HG03196 (cell line): ENCODE measurements around the gene PARP4.
A peak's percentile ranks its signal among the peaks of the same experiment; 100 is the strongest.
"Not testable (repeated sequence)": the region's sequence is repeated elsewhere in the genome, so short reads cannot be mapped to it uniquely, and the experiment has no call there.

Source experiments
- ATAC-seq: cut with Tn5 transposase; IDR thresholded peaks from one replicate; pipeline ENCODE4 v1.9.1; 2021; ENCODE audit not compliant: unreplicated experiment

PARP4 gene

DNA sequence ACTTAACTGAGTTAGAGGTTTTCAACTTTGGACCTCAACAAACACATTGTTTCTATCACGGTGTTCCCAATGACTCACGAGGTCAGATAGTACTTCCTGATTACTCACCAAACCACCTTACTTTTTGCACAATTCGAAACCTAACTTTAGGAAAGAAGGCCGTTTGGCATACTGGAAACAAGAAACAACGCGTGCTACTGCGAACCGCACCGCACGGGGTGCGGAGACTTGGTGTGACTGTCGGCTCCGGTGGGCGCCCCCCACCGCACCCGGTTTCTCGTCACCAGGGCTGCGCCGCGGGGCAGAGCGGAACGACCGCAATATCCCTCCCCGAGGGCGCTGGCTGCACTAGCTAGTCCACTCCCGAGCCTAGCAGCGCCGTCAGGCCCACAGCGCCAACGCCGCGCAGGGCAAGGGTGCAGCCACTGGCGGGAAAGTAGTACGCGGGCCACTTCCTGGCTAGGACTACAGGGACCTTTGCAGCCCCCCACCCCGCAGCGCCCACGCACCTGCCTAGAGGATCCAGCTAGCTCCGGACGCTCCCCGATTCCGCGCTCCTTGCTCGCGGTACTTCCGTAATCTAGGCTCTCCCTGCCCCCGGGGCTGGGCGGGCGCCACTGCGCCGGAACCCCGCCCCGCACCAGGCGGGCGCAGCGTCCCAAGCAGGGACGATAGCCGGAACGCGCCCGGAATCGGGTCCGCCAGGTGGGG is at the start of gene PARP4:
Gene PARP4 (minus strand): TSS at position 582 of the 711 bp plus-strand sequence. CDS start 9,002 bp downstream, outside the sequence.
- peak; percentile 75 for ATAC-seq

- not testable (repeated sequence) for ATAC-seq
Measured at GRCh38 chr13:24560579-24561187, 48.1 kb upstream of the PARP4 start.

- ATAC-seq = not testable (repeated sequence)
Measured at GRCh38 chr13:24559431-24560218, 47.0 kb upstream of the PARP4 start.

DNA sequence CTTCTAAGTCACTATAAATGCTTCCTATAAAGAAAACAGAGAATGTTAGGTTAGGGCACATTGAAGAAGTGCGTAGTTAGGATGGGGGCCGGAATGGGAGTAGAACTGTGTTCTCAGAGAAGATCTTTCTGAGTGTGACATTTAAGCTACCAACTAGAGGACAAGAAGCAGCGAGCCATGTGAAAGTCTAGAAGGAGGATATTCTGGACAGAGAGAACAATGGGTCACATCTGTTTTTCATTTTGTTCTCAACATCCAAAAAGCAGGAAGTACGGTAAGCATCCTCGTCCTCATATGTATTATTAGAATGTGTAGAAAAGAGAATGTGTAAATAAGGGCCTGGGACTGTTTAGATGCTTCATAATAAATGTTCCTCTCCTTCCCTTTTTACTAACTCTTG is 44.5 kb upstream of the PARP4 start:
- ATAC-seq = no peak

GRCh38 chr13:24553892-24554291 is 41.3 kb upstream of the PARP4 start:
- ATAC-seq = not testable (repeated sequence)

GRCh38 chr13:24541476-24542352 is 29.1 kb upstream of the PARP4 start:
- not testable (repeated sequence) for ATAC-seq

DNA sequence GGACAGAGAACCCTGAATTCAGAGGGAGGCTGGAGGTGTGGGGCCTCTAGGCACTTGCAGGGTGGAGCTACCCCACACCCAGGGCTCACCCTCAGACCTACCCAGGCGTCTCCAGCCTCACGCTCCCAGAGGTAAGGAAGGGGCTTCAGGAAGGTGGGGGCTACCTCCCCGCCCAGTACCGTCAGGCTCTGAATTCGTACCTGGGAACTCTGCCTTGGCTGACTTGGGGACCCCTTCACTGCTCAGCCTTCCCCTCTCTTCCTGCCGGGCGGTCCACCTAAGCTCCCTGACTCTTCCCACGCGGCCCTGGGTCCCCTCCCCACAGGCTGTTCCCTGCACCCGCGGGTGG is 28.5 kb upstream of the PARP4 start:
- no peak for ATAC-seq

DNA sequence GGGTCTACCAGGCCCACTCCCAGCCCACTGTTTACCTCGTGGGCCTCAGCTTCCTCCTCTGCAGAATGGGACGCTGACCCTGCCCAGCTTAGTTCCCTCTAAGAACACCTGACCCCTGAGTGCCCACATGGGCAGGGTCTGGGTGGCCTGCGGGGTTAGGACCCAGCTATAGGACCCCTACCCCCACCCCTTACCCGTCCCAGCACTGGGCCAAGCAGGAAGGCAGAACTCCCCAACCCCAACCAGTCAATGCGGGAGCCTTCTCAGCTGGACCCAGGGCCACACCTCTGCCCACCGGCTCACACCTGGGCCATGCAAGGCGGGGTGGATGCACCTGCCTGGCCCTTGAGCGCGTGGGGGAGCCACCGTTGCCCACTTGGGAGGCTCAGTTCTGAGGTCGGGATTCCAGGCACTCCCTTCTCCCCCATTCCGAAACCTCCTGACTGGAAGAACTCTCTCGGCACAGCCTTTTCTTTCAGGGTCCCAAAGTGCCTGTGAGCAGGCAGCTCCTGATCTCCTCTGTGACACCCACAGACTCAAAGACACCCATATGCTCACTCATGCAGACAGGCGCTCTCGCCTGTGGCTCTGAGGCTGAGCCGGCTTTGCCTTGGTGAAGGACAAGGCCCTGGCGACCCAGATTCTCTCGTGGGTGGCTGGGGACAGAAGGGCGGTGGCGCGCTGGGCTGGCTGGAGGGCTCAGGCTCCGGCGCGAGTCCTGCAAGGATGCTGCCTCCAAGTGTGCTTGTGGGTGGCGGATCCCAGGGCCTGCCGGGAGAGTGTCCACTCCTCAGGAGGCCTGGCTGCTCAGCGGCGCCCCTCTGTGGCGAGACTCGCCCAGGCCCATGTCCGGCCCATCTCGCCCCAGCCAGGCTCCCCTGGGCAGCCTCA is 27.9 kb upstream of the PARP4 start:
- no peak for ATAC-seq

DNA sequence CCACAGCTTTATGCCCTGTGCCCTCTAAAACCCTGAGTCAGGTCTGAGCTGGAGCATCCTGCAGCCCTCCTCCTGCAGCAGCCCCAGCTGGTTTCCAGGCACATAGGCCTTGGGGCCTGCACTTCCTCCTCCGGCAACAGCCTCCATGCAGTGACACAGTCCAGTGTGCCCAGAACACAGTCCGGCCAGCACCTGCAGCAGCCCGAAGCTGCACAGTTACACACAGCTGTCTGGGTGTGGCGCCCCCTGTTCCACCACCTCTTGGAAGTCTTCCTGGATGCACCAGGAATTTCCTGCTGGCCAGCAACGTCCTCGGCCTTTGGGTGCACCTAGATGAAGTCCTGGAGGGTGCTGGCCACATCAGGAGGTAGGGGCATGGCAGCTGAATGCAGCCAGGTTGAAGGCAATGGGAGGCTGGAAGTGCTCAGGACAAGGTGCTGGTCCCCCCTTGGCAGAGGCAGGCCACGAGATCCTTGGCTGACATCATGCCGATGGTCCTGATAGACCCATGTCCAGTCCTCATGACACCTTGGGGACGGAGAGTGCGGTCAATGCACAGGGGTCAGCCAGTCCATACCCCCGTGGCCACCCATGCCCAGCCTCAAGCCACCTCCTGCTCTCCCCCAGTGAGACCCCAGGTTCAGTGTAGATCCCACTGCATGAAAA is 27.1 kb upstream of the PARP4 start:
- no peak for ATAC-seq

GRCh38 chr13:24529478-24529877 is 16.9 kb upstream of the PARP4 start:
- no peak for ATAC-seq

DNA sequence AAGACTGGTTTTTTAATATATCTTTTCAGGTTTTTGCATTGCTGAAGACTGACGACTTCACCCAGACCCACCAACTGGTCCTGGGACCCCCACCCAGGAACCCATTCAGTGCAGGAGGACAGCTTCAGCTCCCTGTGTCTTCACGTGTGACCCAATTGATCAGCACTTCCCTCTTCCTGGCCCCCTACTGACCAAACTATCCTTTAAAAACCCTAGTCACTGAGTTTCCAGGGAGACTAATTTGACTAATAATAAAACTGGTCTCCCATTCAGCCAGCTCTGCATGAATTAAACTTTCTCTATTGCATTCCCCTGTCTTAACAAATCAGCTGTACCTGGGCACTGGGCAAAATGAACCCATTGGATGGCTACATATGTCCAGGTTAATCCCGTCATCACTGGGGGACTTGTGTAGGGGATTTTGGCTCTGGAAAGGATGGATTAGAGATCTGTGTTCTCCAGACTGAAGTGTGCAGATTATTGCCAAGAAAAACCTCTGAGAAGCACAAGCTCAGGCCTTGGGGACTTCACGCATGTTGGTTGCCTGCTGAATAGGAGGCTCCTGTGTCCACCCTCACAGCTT is 16.3 kb upstream of the PARP4 start:
- no peak for ATAC-seq

- no peak for ATAC-seq
Measured at GRCh38 chr13:24527266-24527775, 14.7 kb upstream of the PARP4 start.

- ATAC-seq = no peak
Measured at GRCh38 chr13:24520733-24521132, 8.2 kb upstream of the PARP4 start.

GRCh38 chr13:24516919-24517318 is 4.3 kb upstream of the PARP4 start:
- ATAC-seq = no peak

- ATAC-seq = no peak
Measured at GRCh38 chr13:24512908-24513213, 283 bp upstream of the PARP4 start.

DNA sequence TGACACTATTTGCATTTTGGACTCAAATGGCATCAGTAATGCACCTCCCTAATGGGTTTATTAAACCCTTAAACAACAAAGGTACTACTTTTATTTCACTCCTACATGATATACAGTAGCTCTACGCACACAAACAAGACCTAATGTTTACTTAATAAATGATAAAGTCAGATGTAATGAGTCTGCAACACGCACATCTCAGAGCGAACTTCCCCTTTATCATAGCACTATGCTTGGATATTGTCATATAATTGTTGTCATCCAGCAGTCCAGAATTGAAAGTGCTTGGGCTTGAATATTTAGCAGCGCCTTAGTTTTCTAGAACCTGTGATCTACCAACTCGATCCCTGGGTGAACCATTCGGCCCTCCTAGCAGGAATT is 772 bp downstream of the PARP4 start:
- ATAC-seq = peak; percentile 11

- peak; percentile 40 for ATAC-seq
Measured at GRCh38 chr13:24511019-24511815, 1.4 kb downstream of the PARP4 start.

DNA sequence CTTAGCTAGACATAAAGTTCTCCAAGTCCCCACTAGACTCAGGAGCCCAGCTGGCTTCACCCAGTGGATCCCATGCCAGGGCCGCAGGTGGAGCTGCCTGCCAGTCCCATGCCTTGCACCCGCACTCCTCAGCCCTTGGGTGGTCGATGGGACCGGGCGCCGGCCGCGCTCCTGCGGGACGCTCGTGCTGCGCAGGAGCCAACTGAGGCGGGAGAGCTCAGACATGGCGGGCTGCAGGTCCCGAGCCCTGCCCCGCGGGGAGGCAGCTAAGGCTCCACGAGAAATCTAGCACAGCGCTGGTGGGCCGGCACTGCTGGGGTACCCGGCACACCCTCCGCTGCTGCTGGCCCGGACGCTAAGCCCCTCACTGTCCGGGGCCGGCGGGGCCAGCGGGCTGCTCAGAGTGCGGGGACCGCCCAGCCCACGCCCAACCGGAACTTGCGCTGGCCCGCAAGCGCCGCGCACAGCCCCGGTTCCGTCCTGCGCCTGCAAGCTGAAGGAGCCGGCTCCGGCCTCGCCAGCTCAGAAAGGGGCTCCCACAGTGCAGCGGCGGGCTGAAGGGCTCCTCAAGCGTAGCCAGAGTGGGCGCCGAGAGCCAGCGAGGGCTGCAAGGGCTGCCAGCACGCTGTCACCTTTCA is 5.8 kb downstream of the PARP4 start:
- ATAC-seq = no peak
